ENCODE results near the gene NPHP4. TPM values are rescaled to one million over a fixed set of nuclear protein-coding genes. Genes with fewer than 3 reads are reported as not detected.

The NPHP4 gene
- total and polyA plus RNA-seq, 5 donors from 2014 or later: 0.29 to 13.2 (median 0.80) TPM

DNA sequence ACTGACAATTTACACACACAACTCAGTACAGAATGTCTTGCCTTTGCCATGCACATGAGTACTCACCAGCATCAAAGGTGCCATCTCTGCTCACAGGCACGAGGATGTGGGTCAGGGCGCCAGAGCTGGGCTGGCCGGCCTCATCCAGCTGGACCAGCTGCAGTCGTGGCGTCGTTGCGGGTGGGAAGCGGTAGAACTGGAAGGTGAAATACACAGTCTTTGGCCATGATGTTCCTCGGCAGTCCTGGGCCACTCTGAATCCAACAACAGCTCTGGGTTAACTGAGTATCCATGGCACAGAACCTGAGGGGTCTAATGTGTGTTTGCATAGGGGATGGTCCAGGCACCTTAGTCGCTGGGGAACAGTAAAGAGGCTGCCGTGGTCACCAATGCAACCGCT is 87.7 kb downstream of the NPHP4 start:
- Histone ChIP-seq H3K27ac (ENCODE audit: insufficient read depth, low read length, poor library complexity, severe bottlenecking) (no peak overlapping the region), H3K9me3 (ENCODE audit: control insufficient read depth in 2 of 2, low read length in 2 of 2) (no peaks in the 10 kb centered on the region)

DNA sequence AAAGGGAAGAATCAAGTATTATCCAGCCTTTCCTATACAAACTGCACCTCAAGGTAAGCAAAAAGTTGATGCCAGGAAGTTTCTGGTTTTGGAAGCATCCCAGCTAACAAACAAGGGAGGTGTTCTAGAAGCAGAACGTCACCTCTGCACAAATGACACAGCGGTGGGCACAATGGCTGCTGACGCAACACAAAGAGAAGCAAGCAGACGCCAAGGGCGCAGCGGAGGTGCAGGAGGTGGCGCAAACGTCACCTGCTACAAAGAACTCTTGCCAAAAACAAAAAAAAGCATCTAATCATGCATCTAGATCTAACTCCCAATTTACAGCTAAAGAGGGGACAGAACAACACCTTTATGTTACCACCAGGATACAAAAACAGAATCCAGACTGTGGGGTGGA is 88.5 kb downstream of the NPHP4 start:
- Mint-ChIP-seq H3K4me3 (no peak overlapping the region), H3K4me1 (peaks cover 0 to 4% (median 0%) of the 10 kb centered on the region in 4 donors), H3K27ac (no peak overlapping the region), H3K9me3 (no peaks in the 10 kb centered on the region), H3K27me3 (no peaks in the 10 kb centered on the region), H3K36me3 (peaks cover 27% of the 10 kb centered on the region)
- H3K27me3 ChIP-seq (ENCODE audit: control insufficient read depth, insufficient read depth, low read length): no peaks in the 10 kb centered on the region
- H3K27ac ChIP-seq (ENCODE audit: insufficient read depth, low read length, poor library complexity, severe bottlenecking): no peak overlapping the region
- no peaks in the 10 kb centered on the region for H3K9me3 ChIP-seq (ENCODE audit: control insufficient read depth in 2 of 2, low read length in 2 of 2)
- no peak for DNase-seq
- H3K36me3 ChIP-seq (ENCODE audit: control insufficient read depth, insufficient read depth, low read length): peaks cover 2% of the 10 kb centered on the region
- H3K4me1 ChIP-seq (ENCODE audit: control insufficient read depth, insufficient read depth, low read length, poor library complexity, severe bottlenecking): no peaks in the 10 kb centered on the region
- H3K4me3 ChIP-seq (ENCODE audit: low read depth, low read length): no peak overlapping the region
- no peak for ATAC-seq (ENCODE audit: low read depth in 2 of 2)

More for the DNA sequence above, 87.7 kb downstream of the NPHP4 start:
- Histone ChIP-seq H3K4me3 (ENCODE audit: low read depth, low read length) (no peak overlapping the region), H3K36me3 (ENCODE audit: control insufficient read depth, insufficient read depth, low read length) (peaks cover 2% of the 10 kb centered on the region), H3K27me3 (ENCODE audit: control insufficient read depth, insufficient read depth, low read length) (no peaks in the 10 kb centered on the region), H3K4me1 (ENCODE audit: control insufficient read depth, insufficient read depth, low read length, poor library complexity, severe bottlenecking) (no peaks in the 10 kb centered on the region)
- Mint-ChIP-seq H3K36me3 (peaks cover 25% of the 10 kb centered on the region), H3K9me3 (no peaks in the 10 kb centered on the region), H3K27me3 (no peaks in the 10 kb centered on the region), H3K4me3 (no peak overlapping the region), H3K4me1 (peaks cover 0 to 4% (median 0%) of the 10 kb centered on the region in 4 donors), H3K27ac (no peak overlapping the region)
- ATAC-seq (ENCODE audit: low read depth in 2 of 2) (no peak), DNase-seq (no peak)

DNA sequence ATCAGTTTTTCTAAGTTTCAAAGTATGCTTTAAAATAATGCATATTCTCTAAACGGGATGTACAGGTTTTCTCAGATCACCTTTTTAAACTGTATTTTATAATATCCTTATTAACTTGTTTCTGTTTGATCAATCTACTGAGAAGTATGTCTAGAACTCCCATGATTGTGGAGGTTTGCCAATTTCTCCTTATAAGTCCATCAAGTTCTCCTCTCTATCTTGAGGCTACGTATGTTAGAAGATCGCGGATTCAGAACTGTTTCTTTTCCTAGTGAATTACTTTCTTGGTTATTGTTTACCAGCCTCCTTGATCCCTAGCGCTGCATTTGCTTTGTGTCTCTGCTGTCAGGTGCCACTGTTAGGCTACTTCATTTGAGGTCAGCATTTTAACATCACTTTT is 89.2 kb downstream of the NPHP4 start:
- H3K27me3 Mint-ChIP-seq: no peaks in the 10 kb centered on the region
- Histone ChIP-seq H3K27me3 (ENCODE audit: control insufficient read depth, insufficient read depth, low read length) (no peaks in the 10 kb centered on the region), H3K27ac (ENCODE audit: insufficient read depth, low read length, poor library complexity, severe bottlenecking) (no peak overlapping the region), H3K4me3 (ENCODE audit: low read depth, low read length) (no peak overlapping the region), H3K4me1 (ENCODE audit: control insufficient read depth, insufficient read depth, low read length, poor library complexity, severe bottlenecking) (no peaks in the 10 kb centered on the region), H3K36me3 (ENCODE audit: control insufficient read depth, insufficient read depth, low read length) (peaks cover 2% of the 10 kb centered on the region), H3K9me3 (ENCODE audit: control insufficient read depth in 2 of 2, low read length in 2 of 2) (no peaks in the 10 kb centered on the region)
- peaks cover 29% of the 10 kb centered on the region for H3K36me3 Mint-ChIP-seq
- H3K4me3 Mint-ChIP-seq: no peak overlapping the region
- ATAC-seq (ENCODE audit: low read depth in 2 of 2): no peak
- H3K27ac Mint-ChIP-seq: no peak overlapping the region
- H3K9me3 Mint-ChIP-seq: no peaks in the 10 kb centered on the region
- DNase-seq: no peak
- H3K4me1 Mint-ChIP-seq: peaks cover 0 to 4% (median 0%) of the 10 kb centered on the region in 4 donors

DNA sequence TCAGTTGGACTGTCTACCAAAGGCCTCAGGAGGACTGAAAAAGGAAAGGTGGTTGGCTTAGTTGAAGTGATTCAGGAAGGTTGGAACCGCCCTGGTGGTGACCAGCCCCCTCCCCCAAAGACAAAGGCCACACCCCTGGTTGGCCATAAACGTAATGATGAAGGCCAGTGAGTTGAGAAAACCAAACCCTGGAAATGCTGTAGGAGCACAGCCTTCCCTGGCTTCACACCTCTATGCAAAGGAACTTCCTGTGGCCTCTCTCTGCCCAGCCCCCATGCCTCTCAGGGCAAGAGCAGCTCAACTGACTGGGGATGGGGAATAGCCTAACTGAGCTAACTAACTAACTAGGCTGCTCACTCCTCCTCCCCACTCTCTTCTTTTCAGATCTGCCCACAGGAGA is 90.4 kb downstream of the NPHP4 start:
- peaks cover 2% of the 10 kb centered on the region for H3K36me3 ChIP-seq (ENCODE audit: control insufficient read depth, insufficient read depth, low read length)
- ATAC-seq (ENCODE audit: low read depth in 2 of 2): no peak
- Mint-ChIP-seq H3K9me3 (no peaks in the 10 kb centered on the region), H3K4me1 (peaks cover 0 to 4% (median 0%) of the 10 kb centered on the region in 4 donors), H3K27me3 (no peaks in the 10 kb centered on the region), H3K4me3 (no peak overlapping the region), H3K36me3 (peaks cover 39% of the 10 kb centered on the region), H3K27ac (no peak overlapping the region)
- no peaks in the 10 kb centered on the region for H3K9me3 ChIP-seq (ENCODE audit: control insufficient read depth in 2 of 2, low read length in 2 of 2)
- H3K27me3 ChIP-seq (ENCODE audit: control insufficient read depth, insufficient read depth, low read length): no peaks in the 10 kb centered on the region
- H3K4me3 ChIP-seq (ENCODE audit: low read depth, low read length): no peak overlapping the region
- no peaks in the 10 kb centered on the region for H3K4me1 ChIP-seq (ENCODE audit: control insufficient read depth, insufficient read depth, low read length, poor library complexity, severe bottlenecking)
- no peak overlapping the region for H3K27ac ChIP-seq (ENCODE audit: insufficient read depth, low read length, poor library complexity, severe bottlenecking)
- no peak for DNase-seq

DNA sequence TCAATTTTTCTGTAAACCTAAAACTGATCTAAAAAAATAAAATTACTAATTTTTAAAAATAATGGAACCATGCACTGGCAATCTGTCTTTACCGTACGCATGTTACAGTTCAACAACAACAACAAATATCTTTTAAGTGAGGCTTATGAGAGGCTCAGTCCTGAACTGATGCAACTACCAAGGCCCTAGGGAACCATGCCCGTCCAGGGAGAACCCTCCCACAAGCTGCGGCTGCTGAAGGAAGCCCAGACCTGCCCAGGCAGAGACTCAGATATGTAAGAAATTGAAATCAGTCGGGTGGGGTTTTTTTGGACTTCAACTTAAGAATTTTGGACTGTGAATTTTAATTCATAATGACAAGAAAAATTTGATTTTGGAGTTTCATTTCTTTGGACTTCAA is 91.1 kb downstream of the NPHP4 start:
- Mint-ChIP-seq H3K4me3 (no peak overlapping the region), H3K4me1 (peaks cover 0 to 4% (median 0%) of the 10 kb centered on the region in 4 donors), H3K27me3 (no peaks in the 10 kb centered on the region), H3K36me3 (peaks cover 39% of the 10 kb centered on the region), H3K9me3 (no peaks in the 10 kb centered on the region), H3K27ac (no peak overlapping the region)
- H3K9me3 ChIP-seq (ENCODE audit: control insufficient read depth in 2 of 2, low read length in 2 of 2): no peaks in the 10 kb centered on the region
- DNase-seq (no peak), ATAC-seq (ENCODE audit: low read depth in 2 of 2) (no peak)
- peaks cover 2% of the 10 kb centered on the region for H3K36me3 ChIP-seq (ENCODE audit: control insufficient read depth, insufficient read depth, low read length)
- no peaks in the 10 kb centered on the region for H3K4me1 ChIP-seq (ENCODE audit: control insufficient read depth, insufficient read depth, low read length, poor library complexity, severe bottlenecking)
- no peak overlapping the region for H3K27ac ChIP-seq (ENCODE audit: insufficient read depth, low read length, poor library complexity, severe bottlenecking)
- no peak overlapping the region for H3K4me3 ChIP-seq (ENCODE audit: low read depth, low read length)
- H3K27me3 ChIP-seq (ENCODE audit: control insufficient read depth, insufficient read depth, low read length): no peaks in the 10 kb centered on the region

DNA sequence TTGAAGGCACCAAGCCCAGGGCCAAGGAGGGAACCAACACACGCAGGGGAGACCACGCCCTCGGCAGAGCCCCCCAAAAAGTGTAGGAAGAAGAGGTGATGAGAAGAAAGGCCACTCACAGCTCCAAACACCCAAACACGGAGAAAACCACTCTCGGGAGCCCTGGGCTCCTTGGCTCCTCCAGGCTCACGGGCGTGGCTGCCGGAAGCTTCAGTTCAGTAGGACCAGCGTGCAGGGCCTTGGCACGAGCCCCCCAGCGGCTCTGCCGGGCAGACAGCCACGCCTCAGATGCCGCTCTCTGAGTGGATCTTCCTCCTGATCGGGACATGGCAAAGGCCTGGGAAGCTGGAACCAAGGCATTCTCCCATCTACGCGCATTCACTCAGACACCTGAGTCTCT is 94.0 kb downstream of the NPHP4 start:
- Histone ChIP-seq H3K36me3 (ENCODE audit: control insufficient read depth, insufficient read depth, low read length) (no peaks in the 10 kb centered on the region), H3K27ac (ENCODE audit: insufficient read depth, low read length, poor library complexity, severe bottlenecking) (no peak overlapping the region), H3K9me3 (ENCODE audit: control insufficient read depth in 2 of 2, low read length in 2 of 2) (no peaks in the 10 kb centered on the region), H3K4me3 (ENCODE audit: low read depth, low read length) (no peak overlapping the region), H3K27me3 (ENCODE audit: control insufficient read depth, insufficient read depth, low read length) (no peaks in the 10 kb centered on the region), H3K4me1 (ENCODE audit: control insufficient read depth, insufficient read depth, low read length, poor library complexity, severe bottlenecking) (no peaks in the 10 kb centered on the region)
- no peaks in the 10 kb centered on the region for H3K27me3 Mint-ChIP-seq
- no peak overlapping the region for H3K27ac Mint-ChIP-seq
- no peaks in the 10 kb centered on the region for H3K9me3 Mint-ChIP-seq
- DNase-seq: no peak
- no peak for ATAC-seq (ENCODE audit: low read depth in 2 of 2)
- H3K4me3 Mint-ChIP-seq: no peak overlapping the region
- peaks cover 0 to 5% (median 2%) of the 10 kb centered on the region in 4 donors for H3K4me1 Mint-ChIP-seq
- H3K36me3 Mint-ChIP-seq: peaks cover 32% of the 10 kb centered on the region

DNA sequence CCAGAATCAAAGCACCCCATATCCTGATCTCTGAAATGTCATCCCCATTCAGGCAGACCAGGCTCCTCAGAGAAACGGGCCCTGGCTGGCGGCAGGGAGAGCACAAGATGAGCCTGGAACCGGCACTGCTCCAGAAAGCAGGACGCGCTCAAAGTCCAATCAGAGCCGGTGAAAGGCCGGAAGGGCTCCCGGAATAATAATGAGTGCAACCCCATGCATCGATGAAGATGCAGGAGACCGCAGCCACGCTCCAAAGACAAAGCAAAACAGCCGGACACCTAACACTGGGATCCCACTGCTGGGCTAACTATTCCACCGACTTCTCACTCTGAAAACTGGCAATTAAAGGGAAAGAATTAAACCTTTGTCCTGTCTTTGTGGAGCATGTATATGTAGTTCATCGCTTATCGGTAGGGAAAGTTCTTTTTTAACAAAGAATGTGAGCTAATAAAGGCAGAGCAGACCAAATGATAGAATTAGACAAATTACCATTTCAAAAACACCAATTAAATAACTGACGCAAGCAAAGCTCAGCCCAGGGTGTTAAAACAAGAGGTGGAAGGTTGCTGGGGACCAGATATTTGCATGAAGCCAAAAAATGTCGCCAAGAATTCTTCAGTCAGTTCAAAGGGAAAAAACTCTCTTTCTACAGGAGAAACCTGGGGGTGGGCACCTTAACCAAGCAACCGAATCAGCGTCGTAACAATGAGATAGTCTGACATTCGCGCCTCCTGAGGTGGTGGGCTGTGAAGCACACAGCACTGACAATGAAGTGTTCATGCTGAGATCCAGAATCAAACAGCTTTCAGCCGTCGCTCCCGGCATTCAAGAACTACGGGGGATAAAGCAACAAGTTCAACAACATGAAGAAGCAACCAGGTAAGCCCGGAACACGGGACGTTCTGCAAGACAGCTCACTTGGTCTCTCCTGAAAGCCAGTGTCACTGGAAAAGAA is 95.2 kb downstream of the NPHP4 start:
- DNase-seq: no peak
- no peak overlapping the region for H3K27ac Mint-ChIP-seq

More for the DNA sequence above, 95.2 kb downstream of the NPHP4 start:
- Histone ChIP-seq H3K27ac (ENCODE audit: insufficient read depth, low read length, poor library complexity, severe bottlenecking) (no peak overlapping the region), H3K4me3 (ENCODE audit: low read depth, low read length) (no peak overlapping the region), H3K4me1 (ENCODE audit: control insufficient read depth, insufficient read depth, low read length, poor library complexity, severe bottlenecking) (no peaks in the 10 kb centered on the region), H3K27me3 (ENCODE audit: control insufficient read depth, insufficient read depth, low read length) (no peaks in the 10 kb centered on the region), H3K9me3 (ENCODE audit: control insufficient read depth in 2 of 2, low read length in 2 of 2) (no peaks in the 10 kb centered on the region), H3K36me3 (ENCODE audit: control insufficient read depth, insufficient read depth, low read length) (no peaks in the 10 kb centered on the region)
- H3K4me1 Mint-ChIP-seq: peaks cover 0 to 5% (median 0%) of the 10 kb centered on the region in 4 donors
- no peaks in the 10 kb centered on the region for H3K27me3 Mint-ChIP-seq
- ATAC-seq (ENCODE audit: low read depth in 2 of 2): no peak
- peaks cover 0 to 2% (median 0%) of the 10 kb centered on the region in 7 donors for H3K9me3 Mint-ChIP-seq
- H3K36me3 Mint-ChIP-seq: peaks cover 32% of the 10 kb centered on the region
- no peak overlapping the region for H3K4me3 Mint-ChIP-seq
